K562 (cell line): ENCODE measurements around the gene ENDOU. TPM values are rescaled to one million over a fixed set of nuclear protein-coding genes. Genes with fewer than 3 reads are reported as not detected.

Source experiments
- BACH1 ChIP-seq: fragments of 200-800 bp; sonication (Bioruptor generic); IDR thresholded peaks from 2 replicates; pipeline ENCODE4 v1.6.1; 2016; ENCODE audit warnings: missing genetic modification characterization, missing compliant biosample characterization
- CBFA2T3 ChIP-seq: fragments of 450-650 bp; IDR thresholded peaks from 2 replicates; pipeline ENCODE4 v1.6.1; 2017
- CTBP1 ChIP-seq: fragments of 450-650 bp; IDR thresholded peaks from 2 replicates; pipeline ENCODE4 v1.6.1; 2016; ENCODE audit warnings: borderline replicate concordance
- FOSL1 ChIP-seq: fragments of 200-800 bp; sonication (Bioruptor generic); conservative IDR thresholded peaks from 2 replicates; pipeline ENCODE4 v1.6.1; 2016; ENCODE audit warnings: missing genetic modification characterization, missing compliant biosample characterization
- MTF1 ChIP-seq: fragments of 250-450 bp; sonication (Bioruptor Pico); IDR thresholded peaks from 2 replicates; pipeline ENCODE4 v1.9.0; 2021; ENCODE audit warnings: moderate library complexity, mild to moderate bottlenecking, inconsistent platforms, borderline replicate concordance
- POLR2H ChIP-seq: IDR thresholded peaks from 2 replicates; pipeline ENCODE4 v1.6.1; 2016; ENCODE audit warnings: missing genetic modification characterization, low read depth, mild to moderate bottlenecking, control low read depth, missing compliant biosample characterization, moderate library complexity
- RAD21 ChIP-seq, 2 experiments: fragments of 250-450 bp in 1 of 2; fragments of 450-650 bp in 1 of 2; sonication (Bioruptor Pico) in 1 of 2; formaldehyde crosslinking in 1 of 2; IDR thresholded peaks in 1 of 2; conservative IDR thresholded peaks in 1 of 2; 2 replicates each; pipeline versions ENCODE4 v1.4.0 to v1.8.0; 2020 to 2022; ENCODE audit warnings: mild to moderate bottlenecking in 2 of 2, moderate library complexity in 1 of 2
- ZBTB40 ChIP-seq, 2 experiments: fragments of 450-650 bp in 1 of 2; sonication (generic) in 1 of 2; formaldehyde crosslinking in 1 of 2; IDR thresholded peaks; 2 replicates each; pipeline versions ENCODE4 v1.7.1 to v1.9.0; 2016 to 2022; ENCODE audit warnings: inconsistent platforms in 1 of 2, mild to moderate bottlenecking in 1 of 2, missing genetic modification reagents in 1 of 2
- ZBTB49 ChIP-seq: sonication (generic); formaldehyde crosslinking; IDR thresholded peaks from 2 replicates; pipeline ENCODE4 v1.8.0; 2022; ENCODE audit warnings: missing genetic modification reagents, mild to moderate bottlenecking, borderline replicate concordance
- ZFP91 ChIP-seq: sonication (generic); formaldehyde crosslinking; IDR thresholded peaks from 2 replicates; pipeline ENCODE4 v1.8.0; 2022; ENCODE audit warnings: mild to moderate bottlenecking, missing genetic modification reagents
- ZNF79 ChIP-seq: fragments of 250-450 bp; sonication (Bioruptor Pico); IDR thresholded peaks from 2 replicates; pipeline ENCODE4 v1.4.0; 2020; ENCODE audit warnings: low read depth, mild to moderate bottlenecking, moderate library complexity
- ZSCAN29 ChIP-seq: fragments of 450-650 bp; IDR thresholded peaks from 2 replicates; pipeline ENCODE4 v1.6.1; 2017
- polyA plus RNA-seq, 8 experiments: library from polyadenylated mRNA; depleted of rRNA in 4 of 8; stranded (reverse) in 5 of 8; unstranded in 3 of 8; fragments of >200 nt; fragmentation: Nextera tagmentation in 2 of 8; fragmentation: Illumina TruSeq in 1 of 8; extraction: Ambion mirVana in 2 of 8; extraction: Trizol in 1 of 8; gene quantifications; 2 replicates each; pipeline versions ENCODE4 v1.2.1 to v1.2.3, GENCODE V29; 2011 to 2014; ENCODE audit warnings: inconsistent platforms in 1 of 8, missing spikeins in 1 of 8
- total RNA-seq, 7 experiments: library from RNA; depleted of rRNA in 6 of 7; stranded (reverse); fragments of >200 nt in 6 of 7; fragmentation: Illumina TruSeq in 2 of 7; extraction: Trizol in 2 of 7; gene quantifications; 2 replicates each; pipeline versions ENCODE4 v1.2.1 to v1.2.3, GENCODE V29; 2011 to 2021; ENCODE audit warnings: low replicate concordance in 1 of 7

Gene ENDOU
- total and polyA plus RNA-seq, 9 of the 15 experiments (the other 6 are each of a cell fraction or from before 2014, with no cell fraction given) = 0.03 TPM; not detected in 8

- TF ChIP-seq ZBTB40 (IDR thresholded peaks at IDR 0.05) (no peak), ZBTB40 (CRISPR knock-in tag; IDR thresholded peaks at IDR 0.05) (no peak), CBFA2T3 (peak; percentile 20; the same call in 1 of the 2 replicates), RAD21 (CRISPR knock-in tag; conservative IDR thresholded peaks at IDR 0.05 in 1 of 2, IDR thresholded peaks at IDR 0.05 in 1 of 2) (no peak), ZNF79 (CRISPR knock-in tag) (no peak), FOSL1 (tag) (peak; percentile 17; the same call in 1 of the 2 replicates), MTF1 (CRISPR knock-in tag) (no peak), POLR2H (tag) (no peak), ZFP91 (CRISPR knock-in tag) (no peak), CTBP1 (peak; percentile 38; the same call in 1 of the 2 replicates), BACH1 (tag) (no peak), ZSCAN29 (no peak), ZBTB49 (CRISPR knock-in tag) (no peak)
Observed at GRCh38 chr12:47709237-47709636, 16.1 kb downstream of the ENDOU start (continued).
